HL-60 (cell line): ENCODE measurements around the gene TYRP1.

Experiments
- DNase-seq, 2 experiments: peaks; one replicate each; pipeline ENCODE4 v3.0.0-alpha.2; 2010 to 2020; ENCODE audit warnings: low read depth in 1 of 2, low spot score in 1 of 2
- H3K27ac ChIP-seq: fragments of 250-450 bp; sonication (Bioruptor Pico); replicated peaks from 2 replicates; pipeline ENCODE4 v1.5.1; 2020; ENCODE audit warnings: mild to moderate bottlenecking, moderate library complexity
- H3K27me3 ChIP-seq: fragments of 250-450 bp; sonication (Bioruptor Pico); 2 replicates; pipeline ENCODE4 v1.5.1; 2021; ENCODE audit warnings: mild to moderate bottlenecking, moderate library complexity; ENCODE audit not compliant: insufficient read depth, poor library complexity, severe bottlenecking
- H3K4me3 ChIP-seq: replicated peaks from 2 replicates; pipeline ENCODE4 v1.5.1; 2011; ENCODE audit warnings: mild to moderate bottlenecking, control low read depth, low read length; ENCODE audit not compliant: insufficient read depth
- GABPA ChIP-seq: IDR thresholded peaks from 2 replicates; pipeline ENCODE4 v1.6.1; 2012; ENCODE audit warnings: low read depth
- POLR2AphosphoS5 ChIP-seq: IDR thresholded peaks from 2 replicates; pipeline ENCODE4 v1.6.1; 2012; ENCODE audit warnings: low read depth
- SPI1 ChIP-seq: IDR thresholded peaks from 2 replicates; pipeline ENCODE4 v1.6.1; 2012; ENCODE audit warnings: low read depth, mild to moderate bottlenecking, borderline replicate concordance
- TF ChIP-seq, protein P1 (sequence below): IDR thresholded peaks from 2 replicates; pipeline ENCODE4 v1.6.1; 2012; ENCODE audit warnings: low read depth; ENCODE audit not compliant: insufficient replicate concordance
- TF ChIP-seq, protein P2 (sequence below): IDR thresholded peaks from one replicate; pipeline ENCODE4 v1.5.1; 2011; ENCODE audit warnings: low read length, control low read depth, inconsistent platforms; ENCODE audit not compliant: insufficient read depth

TYRP1 gene

DNA sequence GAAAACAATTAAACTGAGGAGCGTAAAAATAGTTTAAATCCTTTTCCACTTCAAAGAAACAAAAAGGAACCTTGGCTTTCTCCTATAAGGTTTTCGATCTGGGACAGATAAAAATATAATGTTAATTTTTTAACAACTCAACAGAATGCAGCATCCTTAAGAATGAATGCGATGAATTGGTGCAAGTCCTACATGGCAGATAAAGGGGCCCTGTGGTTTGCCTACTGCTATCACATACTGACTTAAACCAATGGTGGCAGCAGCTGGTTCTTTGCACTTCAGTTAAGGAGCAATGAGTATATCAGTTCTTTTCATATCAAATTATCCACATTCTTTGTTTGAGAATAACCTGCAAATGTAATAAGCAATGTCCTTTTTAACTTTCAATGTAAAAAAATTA is 12.4 kb upstream of the TYRP1 start:
- H3K4me3 ChIP-seq, result no peak overlapping the region
- TF ChIP-seq POLR2AphosphoS5 (no peak), SPI1 (no peak), GABPA (no peak)
- TF ChIP-seq, protein P1, sequence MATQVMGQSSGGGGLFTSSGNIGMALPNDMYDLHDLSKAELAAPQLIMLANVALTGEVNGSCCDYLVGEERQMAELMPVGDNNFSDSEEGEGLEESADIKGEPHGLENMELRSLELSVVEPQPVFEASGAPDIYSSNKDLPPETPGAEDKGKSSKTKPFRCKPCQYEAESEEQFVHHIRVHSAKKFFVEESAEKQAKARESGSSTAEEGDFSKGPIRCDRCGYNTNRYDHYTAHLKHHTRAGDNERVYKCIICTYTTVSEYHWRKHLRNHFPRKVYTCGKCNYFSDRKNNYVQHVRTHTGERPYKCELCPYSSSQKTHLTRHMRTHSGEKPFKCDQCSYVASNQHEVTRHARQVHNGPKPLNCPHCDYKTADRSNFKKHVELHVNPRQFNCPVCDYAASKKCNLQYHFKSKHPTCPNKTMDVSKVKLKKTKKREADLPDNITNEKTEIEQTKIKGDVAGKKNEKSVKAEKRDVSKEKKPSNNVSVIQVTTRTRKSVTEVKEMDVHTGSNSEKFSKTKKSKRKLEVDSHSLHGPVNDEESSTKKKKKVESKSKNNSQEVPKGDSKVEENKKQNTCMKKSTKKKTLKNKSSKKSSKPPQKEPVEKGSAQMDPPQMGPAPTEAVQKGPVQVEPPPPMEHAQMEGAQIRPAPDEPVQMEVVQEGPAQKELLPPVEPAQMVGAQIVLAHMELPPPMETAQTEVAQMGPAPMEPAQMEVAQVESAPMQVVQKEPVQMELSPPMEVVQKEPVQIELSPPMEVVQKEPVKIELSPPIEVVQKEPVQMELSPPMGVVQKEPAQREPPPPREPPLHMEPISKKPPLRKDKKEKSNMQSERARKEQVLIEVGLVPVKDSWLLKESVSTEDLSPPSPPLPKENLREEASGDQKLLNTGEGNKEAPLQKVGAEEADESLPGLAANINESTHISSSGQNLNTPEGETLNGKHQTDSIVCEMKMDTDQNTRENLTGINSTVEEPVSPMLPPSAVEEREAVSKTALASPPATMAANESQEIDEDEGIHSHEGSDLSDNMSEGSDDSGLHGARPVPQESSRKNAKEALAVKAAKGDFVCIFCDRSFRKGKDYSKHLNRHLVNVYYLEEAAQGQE, result no peak
- TF ChIP-seq, protein P2, sequence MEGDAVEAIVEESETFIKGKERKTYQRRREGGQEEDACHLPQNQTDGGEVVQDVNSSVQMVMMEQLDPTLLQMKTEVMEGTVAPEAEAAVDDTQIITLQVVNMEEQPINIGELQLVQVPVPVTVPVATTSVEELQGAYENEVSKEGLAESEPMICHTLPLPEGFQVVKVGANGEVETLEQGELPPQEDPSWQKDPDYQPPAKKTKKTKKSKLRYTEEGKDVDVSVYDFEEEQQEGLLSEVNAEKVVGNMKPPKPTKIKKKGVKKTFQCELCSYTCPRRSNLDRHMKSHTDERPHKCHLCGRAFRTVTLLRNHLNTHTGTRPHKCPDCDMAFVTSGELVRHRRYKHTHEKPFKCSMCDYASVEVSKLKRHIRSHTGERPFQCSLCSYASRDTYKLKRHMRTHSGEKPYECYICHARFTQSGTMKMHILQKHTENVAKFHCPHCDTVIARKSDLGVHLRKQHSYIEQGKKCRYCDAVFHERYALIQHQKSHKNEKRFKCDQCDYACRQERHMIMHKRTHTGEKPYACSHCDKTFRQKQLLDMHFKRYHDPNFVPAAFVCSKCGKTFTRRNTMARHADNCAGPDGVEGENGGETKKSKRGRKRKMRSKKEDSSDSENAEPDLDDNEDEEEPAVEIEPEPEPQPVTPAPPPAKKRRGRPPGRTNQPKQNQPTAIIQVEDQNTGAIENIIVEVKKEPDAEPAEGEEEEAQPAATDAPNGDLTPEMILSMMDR, result no peak
- no peak for DNase-seq
- no peaks in the 10 kb centered on the region for H3K27me3 ChIP-seq
- no peak overlapping the region for H3K27ac ChIP-seq

DNA sequence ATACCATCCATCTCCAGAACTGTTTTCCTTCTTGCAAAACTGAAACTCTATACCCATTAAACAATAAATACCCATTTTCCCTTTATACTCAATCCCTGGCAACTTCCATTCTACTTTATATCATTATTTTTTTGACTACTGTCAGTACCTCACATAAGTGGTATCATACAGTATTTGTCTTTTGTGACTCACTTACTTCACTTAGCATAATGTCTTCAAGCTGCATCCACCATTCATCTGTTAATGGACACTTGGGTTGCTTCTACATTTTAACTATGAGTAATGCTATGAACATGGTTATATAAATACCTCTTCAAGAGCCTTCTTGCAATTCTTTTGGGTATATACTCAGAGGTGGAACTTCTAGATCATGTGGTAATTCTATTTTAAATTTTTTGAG is 11.6 kb upstream of the TYRP1 start:
- DNase-seq, result no peak
- no peak overlapping the region for H3K27ac ChIP-seq
- TF ChIP-seq POLR2AphosphoS5 (no peak), GABPA (no peak), SPI1 (no peak)
- TF ChIP-seq, protein P1, result no peak
- TF ChIP-seq, protein P2, result no peak
- H3K27me3 ChIP-seq, result no peaks in the 10 kb centered on the region
- no peak overlapping the region for H3K4me3 ChIP-seq

DNA sequence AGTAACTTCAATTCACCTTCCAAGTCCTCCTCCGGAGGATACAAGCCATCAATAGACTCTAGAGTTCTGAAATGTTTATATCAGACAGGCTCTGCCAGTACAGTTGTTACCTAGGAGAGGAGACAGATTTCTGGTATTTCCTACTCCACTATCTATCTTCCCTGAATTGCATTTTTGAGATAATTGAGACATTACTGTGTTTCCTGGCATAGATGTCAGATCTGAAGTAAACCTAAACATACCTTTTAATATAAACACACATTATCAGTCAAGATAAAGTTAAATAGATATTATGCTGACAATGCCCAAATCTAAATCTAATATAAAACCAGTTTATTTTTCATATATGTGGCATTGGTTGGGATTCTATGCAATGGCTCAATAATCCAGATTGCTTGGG is 8.2 kb upstream of the TYRP1 start:
- Histone ChIP-seq H3K27me3 (no peaks in the 10 kb centered on the region), H3K27ac (no peak overlapping the region), H3K4me3 (no peak overlapping the region)
- no peak for TF ChIP-seq POLR2AphosphoS5
- TF ChIP-seq, protein P2, result no peak
- TF ChIP-seq SPI1, result no peak
- TF ChIP-seq, protein P1, result no peak
- no peak for TF ChIP-seq GABPA
- no peak for DNase-seq
